ENCODE measurements around the gene KRT35. TPM values are rescaled to one million over a fixed set of nuclear protein-coding genes. Genes with fewer than 3 reads are reported as not detected.

The KRT35 gene
- total RNA-seq, 1 experiment from 2014 or later, result not detected

- Mint-ChIP-seq H3K27me3 (ENCODE audit: insufficient read depth, unreplicated experiment) (no peaks in the 10 kb centered on the region), H3K9me3 (ENCODE audit: unreplicated experiment) (no peaks in the 10 kb centered on the region), H3K27ac (ENCODE audit: low read depth, unreplicated experiment) (peak overlapping the region; percentile 88), H3K36me3 (ENCODE audit: insufficient read depth, unreplicated experiment) (peaks cover 13% of the 10 kb centered on the region), H3K4me1 (ENCODE audit: insufficient read depth, unreplicated experiment) (peaks cover 48% of the 10 kb centered on the region), H3K4me3 (ENCODE audit: unreplicated experiment) (no peak overlapping the region)
- intact Hi-C loops (cut with micrococcal nuclease), result no loop called here
- no peak for TF ChIP-seq CTCF (IDR thresholded peaks at IDR 0.05; ENCODE audit: unreplicated experiment)
- ChIA-PET POLR2A (interaction anchor here (0.6 to 7.2 kb wide), 8 partner anchors 8 to 385 kb away, joined by 3 to 83 read pairs (median 6); no protein-coding TSS in a partner anchor), CTCF (interaction anchor here (0.6 to 7.6 kb wide), 3 partner anchors 26 to 200 kb away, joined by 3 to 80 read pairs (median 3); no protein-coding TSS in a partner anchor)
- peak; percentile 50 for DNase-seq (ENCODE audit: unreplicated experiment)
- no TSS peak for BruUV-seq (replicated peaks)
Observed at GRCh38 chr17:41522301-41523224, 41.6 kb upstream of the KRT35 start.

GRCh38 chr17:41521574-41522261, 40.8 kb upstream of the KRT35 start:
- ChIA-PET CTCF (interaction anchor here (0.6 to 7.6 kb wide), 5 partner anchors 10 to 199 kb away, joined by 3 to 80 read pairs (median 3); no protein-coding TSS in a partner anchor), POLR2A (interaction anchor here (0.6 to 7.2 kb wide), 13 partner anchors 8 to 974 kb away, joined by 3 to 83 read pairs (median 6); partner anchors contain the start of gene KRT17)
- peak overlapping the region; percentile 88 for H3K27ac Mint-ChIP-seq (ENCODE audit: low read depth, unreplicated experiment)
- peak overlapping the region; percentile 49 for H3K4me3 Mint-ChIP-seq (ENCODE audit: unreplicated experiment)
- BruUV-seq (replicated peaks), result no TSS peak
- no peaks in the 10 kb centered on the region for H3K27me3 Mint-ChIP-seq (ENCODE audit: insufficient read depth, unreplicated experiment)
- peak; percentile 87 for DNase-seq (ENCODE audit: unreplicated experiment)
- peaks cover 20% of the 10 kb centered on the region for H3K36me3 Mint-ChIP-seq (ENCODE audit: insufficient read depth, unreplicated experiment)
- no peak for TF ChIP-seq CTCF (IDR thresholded peaks at IDR 0.05; ENCODE audit: unreplicated experiment)
- peaks cover 55% of the 10 kb centered on the region for H3K4me1 Mint-ChIP-seq (ENCODE audit: insufficient read depth, unreplicated experiment)
- intact Hi-C loops (cut with micrococcal nuclease), result no loop called here
- no peaks in the 10 kb centered on the region for H3K9me3 Mint-ChIP-seq (ENCODE audit: unreplicated experiment)

- Mint-ChIP-seq H3K27ac (ENCODE audit: low read depth, unreplicated experiment) (peak overlapping the region; percentile 88), H3K27me3 (ENCODE audit: insufficient read depth, unreplicated experiment) (no peaks in the 10 kb centered on the region), H3K36me3 (ENCODE audit: insufficient read depth, unreplicated experiment) (peaks cover 23% of the 10 kb centered on the region), H3K4me3 (ENCODE audit: unreplicated experiment) (peak overlapping the region; percentile 49), H3K9me3 (ENCODE audit: unreplicated experiment) (no peaks in the 10 kb centered on the region), H3K4me1 (ENCODE audit: insufficient read depth, unreplicated experiment) (peaks cover 55% of the 10 kb centered on the region)
- ChIA-PET POLR2A (interaction anchor here (0.6 to 7.2 kb wide), 13 partner anchors 9 to 760 kb away, joined by 3 to 83 read pairs (median 6); partner anchors contain the start of gene KRT17), CTCF (interaction anchor here (0.6 to 7.6 kb wide), 7 partner anchors 11 to 1046 kb away, joined by 3 to 80 read pairs (median 3); partner anchors contain the start of gene MLX)
- TSS peak; percentile 47 for BruUV-seq (replicated peaks)
- TF ChIP-seq CTCF (IDR thresholded peaks at IDR 0.05; ENCODE audit: unreplicated experiment), result no peak
- DNase-seq (ENCODE audit: unreplicated experiment), result peak; percentile 55
- intact Hi-C loops (cut with micrococcal nuclease), result no loop called here
Observed at GRCh38 chr17:41520821-41521521, 40.0 kb upstream of the KRT35 start.

All from MCF 10A (cell line).